GM23248 (cell line): ENCODE measurements around the gene HOXB4.

Experiments used
- EZH2 ChIP-seq: fragments of 200-600 bp; sonication (generic); IDR thresholded peaks from 2 replicates; pipeline ENCODE4 v1.6.1; 2018; ENCODE audit warnings: antibody characterized with exemption, mild to moderate bottlenecking; ENCODE audit not compliant: insufficient read depth, poor library complexity, severe bottlenecking
- EZH2phosphoT487 ChIP-seq: fragments of 200-600 bp; sonication (generic); IDR thresholded peaks from 2 replicates; pipeline ENCODE4 v1.6.1; 2018; ENCODE audit warnings: antibody characterized with exemption, moderate library complexity, mild to moderate bottlenecking, low read depth; ENCODE audit not compliant: insufficient read depth

- no peak for TF ChIP-seq EZH2
- no peak for TF ChIP-seq EZH2phosphoT487
Measured at GRCh38 chr17:48588074-48588415, 9.9 kb upstream of the HOXB4 start.
